Measurements from ENCODE around the gene CDH1.
"Not testable (repeated sequence)": the region's sequence is repeated elsewhere in the genome, so short reads cannot be mapped to it uniquely, and the experiment has no call there.

Gene CDH1

GRCh38 chr16:68790944-68791343 lies 53.9 kb downstream of the CDH1 start:
- DNase-seq (ENCODE audit: low spot score): no peak

DNA sequence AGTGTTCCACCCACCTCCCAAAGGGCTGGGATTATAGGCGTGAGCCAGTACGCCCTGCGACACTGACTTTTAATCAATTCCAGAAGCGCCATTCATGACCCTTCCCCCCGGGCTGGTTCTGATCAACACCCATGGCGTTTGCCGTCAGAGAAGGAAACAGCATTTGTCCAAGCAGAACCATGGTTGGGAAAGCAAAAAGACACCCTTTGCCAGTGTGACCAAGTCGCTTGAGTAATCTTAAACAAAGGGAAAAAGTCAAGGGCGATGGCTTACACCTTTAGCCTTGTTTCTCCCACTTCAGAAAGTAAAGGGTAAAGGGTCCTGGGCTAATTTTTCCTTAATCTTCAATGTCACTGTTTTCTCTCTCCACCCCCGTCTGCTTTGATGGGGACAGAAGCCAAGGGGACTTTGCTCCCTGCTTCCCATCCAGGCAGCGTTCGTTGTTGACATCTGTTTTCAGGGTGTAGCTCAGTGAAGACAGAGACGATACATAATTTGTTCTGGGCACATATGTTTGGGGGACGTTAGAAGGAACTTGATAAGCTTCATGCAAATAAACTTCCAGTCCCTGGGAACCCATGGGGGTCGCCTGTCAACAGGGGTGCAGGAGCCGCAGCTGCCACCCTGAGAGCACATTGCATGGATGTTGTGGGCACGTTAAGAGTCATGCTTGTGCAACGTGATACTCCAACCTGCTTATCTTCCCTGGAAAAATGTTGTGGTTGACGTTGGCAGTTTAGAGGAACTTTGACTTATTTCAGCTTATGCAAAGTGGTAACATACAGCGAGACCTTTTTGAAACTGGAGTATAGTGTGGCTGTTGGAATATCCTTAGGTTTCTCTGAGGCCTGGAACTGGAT lies 55.6 kb downstream of the CDH1 start:
- DNase-seq (ENCODE audit: low spot score): no peak

DNA sequence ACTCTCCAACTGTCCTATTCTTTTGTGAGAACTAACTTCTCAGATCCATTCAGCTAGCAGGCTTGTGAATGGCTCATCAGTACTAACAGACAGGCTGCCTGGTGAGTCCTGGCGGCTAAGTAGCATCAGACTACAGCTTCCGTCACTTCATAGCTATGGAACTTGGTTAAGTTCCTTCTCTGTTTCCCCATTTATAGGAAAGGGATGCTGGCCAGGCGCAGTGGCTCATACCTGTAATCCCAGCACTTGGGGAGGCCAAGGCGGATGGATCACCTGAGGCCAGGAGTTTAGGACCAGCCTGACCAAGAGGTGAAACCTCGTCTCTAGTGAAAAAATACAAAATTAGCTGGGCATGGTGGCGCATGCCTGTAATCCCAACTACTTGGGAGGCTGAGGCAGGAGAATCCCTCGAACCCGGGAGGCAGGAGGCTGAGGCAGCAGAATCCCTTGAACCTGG lies 56.3 kb downstream of the CDH1 start:
- DNase-seq (ENCODE audit: low spot score): no peak

GRCh38 chr16:68798398-68798797 lies 61.3 kb downstream of the CDH1 start:
- DNase-seq (ENCODE audit: low spot score): no peak

DNA sequence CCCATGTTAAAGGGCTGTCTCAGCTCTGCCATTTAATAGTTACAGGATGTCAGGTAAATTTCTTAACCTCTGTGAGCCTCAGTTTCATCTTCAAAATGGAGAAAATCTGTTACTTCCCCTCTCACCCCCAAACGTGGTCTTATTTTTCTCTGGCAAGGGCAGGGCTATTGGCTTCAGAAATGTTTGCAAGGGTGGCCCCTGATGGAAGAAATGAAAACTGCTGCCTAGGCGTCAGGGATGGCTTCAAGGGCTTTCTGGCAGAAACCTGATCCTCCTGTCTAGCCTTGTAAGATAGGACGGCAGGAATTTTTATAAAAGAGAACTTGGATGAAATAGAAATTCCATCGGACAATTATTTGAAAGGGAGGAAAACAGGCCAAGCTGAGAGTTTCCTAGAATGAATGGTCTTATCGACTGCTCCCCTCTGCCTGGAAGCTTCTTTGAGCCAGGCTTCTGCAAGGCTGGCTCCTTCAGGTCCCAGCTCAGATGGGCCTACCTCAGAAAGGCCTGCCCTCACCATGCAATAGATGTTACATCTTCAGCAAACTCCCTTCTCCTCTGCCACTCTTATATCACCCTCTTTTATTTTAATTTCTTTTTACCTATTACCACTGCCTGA lies 63.3 kb downstream of the CDH1 start:
- DNase-seq (ENCODE audit: low spot score): peak; percentile 41

GRCh38 chr16:68802190-68802589 lies 65.1 kb downstream of the CDH1 start:
- no peak for DNase-seq (ENCODE audit: low spot score)

DNA sequence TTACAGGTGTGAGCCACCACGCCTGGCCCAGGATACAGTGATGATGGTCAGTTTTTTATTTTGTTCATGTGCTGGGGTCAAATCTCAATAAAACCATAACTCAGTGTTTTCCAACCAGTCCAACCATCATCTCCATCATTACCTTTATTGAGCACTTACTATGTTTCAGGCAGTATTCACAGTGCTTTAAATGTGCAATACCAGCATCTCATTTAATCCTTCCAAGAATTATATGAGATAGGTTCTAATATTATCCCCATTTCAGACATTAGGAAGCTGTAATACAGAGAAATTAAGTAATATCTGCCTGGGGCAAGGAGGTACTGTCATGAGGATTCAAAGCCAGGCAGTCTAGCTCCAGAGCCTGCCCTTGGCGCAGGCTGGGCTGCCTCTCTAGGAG lies 69.3 kb downstream of the CDH1 start:
- DNase-seq (ENCODE audit: low spot score): no peak

- no peak for DNase-seq (ENCODE audit: low spot score)
These were observed 69.9 kb downstream of the CDH1 start for GRCh38 chr16:68806981-68807380.

- no peak for DNase-seq (ENCODE audit: low spot score)
These were observed 77.4 kb downstream of the CDH1 start for GRCh38 chr16:68814516-68814915.

GRCh38 chr16:68823401-68824135 lies 86.5 kb downstream of the CDH1 start:
- DNase-seq (ENCODE audit: low spot score): no peak

DNA sequence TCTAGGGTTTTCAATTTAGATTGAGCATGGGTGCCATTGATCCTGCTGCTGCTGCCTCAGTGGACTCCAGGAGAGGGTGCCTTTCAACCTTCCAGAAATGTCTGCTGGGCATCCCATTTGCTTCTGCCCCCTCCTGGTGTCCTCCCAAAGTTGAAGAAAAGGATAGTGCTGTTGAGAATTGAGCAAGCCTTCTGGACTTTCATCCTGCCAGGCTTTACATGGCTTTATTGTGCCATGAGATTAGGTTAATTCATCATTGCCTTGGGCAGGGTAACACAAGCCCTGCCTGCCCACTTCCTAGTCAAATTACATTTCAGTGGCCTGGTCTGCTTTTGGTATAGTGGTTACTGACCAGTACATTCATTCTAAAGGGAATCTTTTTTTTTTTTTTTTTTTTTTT lies 88.3 kb downstream of the CDH1 start:
- DNase-seq (ENCODE audit: low spot score): no peak

DNA sequence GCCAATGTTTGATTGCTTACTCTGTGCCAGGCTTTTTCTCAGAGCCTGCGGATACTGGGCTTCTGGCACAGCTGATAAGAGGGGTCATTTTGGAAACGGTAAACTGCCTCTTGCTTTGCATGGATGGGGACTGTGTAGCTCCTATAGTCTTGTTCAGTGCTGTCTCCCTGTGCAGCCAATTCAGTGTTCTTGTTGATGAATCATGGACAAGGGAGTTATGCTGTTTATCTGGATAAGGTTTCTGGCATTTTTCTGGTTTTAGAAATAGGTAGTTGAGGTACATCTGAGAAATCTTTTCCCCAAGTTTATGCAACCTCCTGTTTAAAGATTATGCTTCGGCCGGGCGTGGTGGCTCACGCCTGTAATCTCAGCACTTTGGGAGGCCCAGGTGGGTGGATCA lies 89.6 kb downstream of the CDH1 start:
- no peak for DNase-seq (ENCODE audit: low spot score)

DNA sequence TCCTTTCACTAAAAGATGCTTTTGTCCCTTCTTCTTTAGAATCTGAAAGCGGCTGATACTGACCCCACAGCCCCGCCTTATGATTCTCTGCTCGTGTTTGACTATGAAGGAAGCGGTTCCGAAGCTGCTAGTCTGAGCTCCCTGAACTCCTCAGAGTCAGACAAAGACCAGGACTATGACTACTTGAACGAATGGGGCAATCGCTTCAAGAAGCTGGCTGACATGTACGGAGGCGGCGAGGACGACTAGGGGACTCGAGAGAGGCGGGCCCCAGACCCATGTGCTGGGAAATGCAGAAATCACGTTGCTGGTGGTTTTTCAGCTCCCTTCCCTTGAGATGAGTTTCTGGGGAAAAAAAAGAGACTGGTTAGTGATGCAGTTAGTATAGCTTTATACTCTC lies 96.2 kb downstream of the CDH1 start:
- no peak for DNase-seq (ENCODE audit: low spot score)

- no peak for DNase-seq (ENCODE audit: low spot score)
These were observed 97.5 kb downstream of the CDH1 start for GRCh38 chr16:68834550-68834949.

- DNase-seq (ENCODE audit: low spot score): no peak
These were observed 98.9 kb downstream of the CDH1 start for GRCh38 chr16:68835970-68836369.

- DNase-seq (ENCODE audit: low spot score): no peak
These were observed 102.7 kb downstream of the CDH1 start for GRCh38 chr16:68839831-68840230.

DNA sequence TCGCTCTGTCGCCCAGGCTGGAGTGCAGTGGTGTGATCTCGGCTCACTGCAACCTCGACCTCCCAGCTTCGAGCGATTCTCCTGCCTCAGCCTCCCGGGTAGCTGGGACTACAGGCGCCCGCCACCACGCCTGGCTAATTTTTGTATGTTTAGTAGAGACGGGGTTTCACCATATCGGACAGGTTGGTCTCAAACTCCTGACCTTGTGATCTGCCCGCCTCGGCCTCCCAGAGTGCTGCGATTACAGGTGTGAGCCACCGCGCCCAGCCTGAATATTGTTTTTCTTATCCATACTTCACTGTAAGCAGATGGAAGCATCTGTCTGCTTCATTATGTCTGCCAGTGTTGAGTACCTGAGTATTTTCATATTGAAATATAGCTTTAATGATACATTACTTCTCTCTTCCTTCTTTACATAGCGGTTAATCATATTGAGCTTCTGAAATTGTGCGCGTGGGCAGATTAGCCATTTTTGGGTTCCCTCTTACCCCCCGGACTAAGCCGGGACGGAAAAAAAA lies 105.9 kb downstream of the CDH1 start:
- not testable (repeated sequence) for DNase-seq (ENCODE audit: low spot score)

GRCh38 chr16:68843482-68844210 lies 106.6 kb downstream of the CDH1 start, which contains the start of gene TANGO6:
TSS of gene TANGO6 (plus strand) at chr16:68843531. CDS start at chr16:68843618, 87 bp downstream.
- peak; percentile 90 for DNase-seq (ENCODE audit: low spot score)

DNA sequence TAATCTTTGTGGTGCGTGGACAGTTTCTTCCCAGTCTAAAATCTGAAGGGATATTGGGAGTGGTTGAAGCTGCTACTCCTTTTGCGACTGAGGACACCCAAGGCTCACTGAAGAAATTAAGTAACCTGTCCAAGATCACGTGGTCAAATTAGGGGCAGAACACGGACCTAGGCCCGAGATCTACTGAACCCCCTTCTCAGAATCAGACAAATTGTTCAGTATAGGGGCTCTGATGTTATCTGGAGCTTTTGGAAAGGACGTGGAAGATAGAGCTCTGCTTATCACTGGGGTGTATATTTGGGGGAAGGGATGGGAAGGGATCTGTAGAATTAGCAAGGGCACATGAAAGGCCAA lies 107.1 kb downstream of the CDH1 start:
- no peak for DNase-seq (ENCODE audit: low spot score)

DNA sequence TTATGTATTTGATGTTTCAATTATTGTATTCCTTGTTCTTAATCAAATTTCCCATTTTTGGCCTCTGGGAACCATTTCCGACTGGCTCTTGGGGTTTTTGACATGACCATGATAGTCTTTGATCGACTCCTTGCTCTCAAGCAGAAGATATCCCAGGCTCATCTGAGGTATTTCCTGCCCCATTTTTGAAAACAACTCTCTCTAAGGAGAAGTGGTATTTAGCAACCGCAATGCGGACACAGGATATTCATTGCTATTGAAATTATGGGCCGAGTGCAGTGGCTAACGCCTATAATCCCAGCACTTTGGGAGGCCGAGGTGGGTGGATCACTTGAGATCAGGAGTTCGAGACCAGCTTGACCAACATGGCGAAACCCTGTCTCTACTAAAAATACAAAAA lies 111.7 kb downstream of the CDH1 start:
- no peak for DNase-seq (ENCODE audit: low spot score)

GRCh38 chr16:68850481-68850880 lies 113.4 kb downstream of the CDH1 start:
- DNase-seq (ENCODE audit: low spot score): no peak

GRCh38 chr16:68851601-68852000 lies 114.5 kb downstream of the CDH1 start:
- DNase-seq (ENCODE audit: low spot score): no peak
